ENCODE data around the gene KCNE4. TPM values are rescaled to one million over a fixed set of nuclear protein-coding genes. Genes with fewer than 3 reads are reported as not detected.
A peak's percentile ranks its signal among the peaks of the same experiment; 100 is the strongest.

KCNE4 gene
- total and polyA plus RNA-seq, 2 donors (not counting 1 experiment from before 2014, with no cell fraction given): 17.8 to 25.3 TPM

GRCh38 chr2:223102450-223102849 is 50.5 kb downstream of the KCNE4 start:
- Histone ChIP-seq H2AFZ (ENCODE audit: low read length) (no peak overlapping the region), H4K20me1 (ENCODE audit: control insufficient read depth, extremely low read depth, insufficient read depth, low read length) (no peaks in the 10 kb centered on the region), H3K79me2 (ENCODE audit: control insufficient read depth, insufficient read depth, low read length) (no peaks in the 10 kb centered on the region), H3K27me3 (ENCODE audit: control insufficient read depth, insufficient read depth, low read length) (no peaks in the 10 kb centered on the region), H3K4me2 (ENCODE audit: extremely low read depth, insufficient read depth, low read length) (no peak overlapping the region), H3K9ac (ENCODE audit: insufficient read depth, low read length) (no peak overlapping the region), H3K4me1 (ENCODE audit: control insufficient read depth, extremely low read depth, insufficient read depth, low read length) (peaks cover 10% of the 10 kb centered on the region), H3K36me3 (ENCODE audit: control insufficient read depth, insufficient read depth, low read length) (no peaks in the 10 kb centered on the region), H3K4me3 (replicated peaks in 1 of 4; ENCODE audit: control extremely low read depth in 1 of 4, insufficient read depth in 1 of 4, low read depth in 3 of 4, low read length in 4 of 4) (no peak overlapping the region), H3K9me3 (ENCODE audit: control insufficient read depth, insufficient read depth, low read depth, low read length) (no peaks in the 10 kb centered on the region), H3K27ac (ENCODE audit: insufficient read depth, low read length) (no peak overlapping the region)
- DNase-seq (ENCODE audit: low read depth in 2 of 2): no peak
- TF ChIP-seq EZH2 (IDR thresholded peaks at IDR 0.05; ENCODE audit: low read length, missing control alignments): no peak
- TF ChIP-seq CTCF (conservative IDR thresholded peaks at IDR 0.05 in 1 of 2, IDR thresholded peaks at IDR 0.05 in 1 of 2; ENCODE audit: low read depth in 1 of 2, low read length in 2 of 2): no peak

- Histone ChIP-seq H3K9me3 (ENCODE audit: control insufficient read depth, insufficient read depth, low read depth, low read length) (no peaks in the 10 kb centered on the region), H3K36me3 (ENCODE audit: control insufficient read depth, insufficient read depth, low read length) (no peaks in the 10 kb centered on the region), H3K79me2 (ENCODE audit: control insufficient read depth, insufficient read depth, low read length) (no peaks in the 10 kb centered on the region), H3K4me2 (ENCODE audit: extremely low read depth, insufficient read depth, low read length) (no peak overlapping the region), H3K27ac (ENCODE audit: insufficient read depth, low read length) (no peak overlapping the region), H4K20me1 (ENCODE audit: control insufficient read depth, extremely low read depth, insufficient read depth, low read length) (no peaks in the 10 kb centered on the region), H3K4me3 (replicated peaks in 1 of 4; ENCODE audit: control extremely low read depth in 1 of 4, insufficient read depth in 1 of 4, low read depth in 3 of 4, low read length in 4 of 4) (no peak overlapping the region), H3K9ac (ENCODE audit: insufficient read depth, low read length) (no peak overlapping the region), H3K27me3 (ENCODE audit: control insufficient read depth, insufficient read depth, low read length) (no peaks in the 10 kb centered on the region), H3K4me1 (ENCODE audit: control insufficient read depth, extremely low read depth, insufficient read depth, low read length) (peaks cover 10% of the 10 kb centered on the region), H2AFZ (ENCODE audit: low read length) (no peak overlapping the region)
- TF ChIP-seq EZH2 (IDR thresholded peaks at IDR 0.05; ENCODE audit: low read length, missing control alignments) (no peak), CTCF (conservative IDR thresholded peaks at IDR 0.05 in 1 of 2, IDR thresholded peaks at IDR 0.05 in 1 of 2; ENCODE audit: low read depth in 1 of 2, low read length in 2 of 2) (no peak)
- DNase-seq (ENCODE audit: low read depth in 2 of 2): peak in 1 of 2 donors; percentile 41
These were observed 52.5 kb downstream of the KCNE4 start for GRCh38 chr2:223104336-223105132.

Other genes starting within 250 kb of the KCNE4 start
- 233 and 377 TPM in 2 replicates for gene ACSL3, start 191.2 kb upstream of the KCNE4 start, total RNA-seq
- 119 and 147 TPM in 2 replicates for gene ACSL3, start 191.2 kb upstream of the KCNE4 start, polyA plus RNA-seq

All from fibroblast of lung (primary cell).